GM12878 (cell line): ENCODE data around the gene GLS. TPM values are rescaled to one million over a fixed set of nuclear protein-coding genes. Genes with fewer than 3 reads are reported as not detected.

Source experiments
- ATAC-seq: fragments of 200-7000 bp; cut with Tn5 transposase; 3 replicates; pipeline ENCODE4 v1.9.1; 2020; ENCODE audit warnings: mild to moderate bottlenecking, moderate library complexity
- BruUV-seq: library from RNA; stranded (reverse); fragments of 400-500 nt; replicated peaks from 2 replicates; lab custom pipeline; 2021; lab: Mats Ljungman, UMichigan
- CTCF ChIA-PET: fragments of 300-600 bp; sonication (Branson Sonifier 250); formaldehyde crosslinking; extraction: SDS; loops from one replicate; lab custom pipeline; 2021; ENCODE audit warnings: inconsistent platforms; lab: Yijun Ruan, JAX
- POLR2A ChIA-PET: fragments of 350-600 bp; formaldehyde crosslinking; extraction: SDS; loops from one replicate; lab custom pipeline; 2021; ENCODE audit warnings: inconsistent platforms; lab: Charles Lee
- RAD21 ChIA-PET: fragments of 300-600 bp; sonication (Branson Sonifier 250); formaldehyde crosslinking; loops from one replicate; lab custom pipeline; 2023; ENCODE audit warnings: antibody characterized with exemption; ENCODE audit not compliant: unreplicated experiment; lab: Charles Lee
- SMC1A ChIA-PET: fragments of 300-600 bp; sonication (Branson Sonifier 250); formaldehyde crosslinking; loops from one replicate; lab custom pipeline; 2023; ENCODE audit not compliant: unreplicated experiment, uncharacterized antibody; lab: Charles Lee
- DNase-seq: peaks from one replicate; pipeline ENCODE4 v3.0.0-alpha.2; 2011; ENCODE audit warnings: low read depth, low spot score
- FAIRE-seq: peaks from 3 replicates; lab custom pipeline; 2011; peaks lifted over from hg19 to GRCh38; lab: Jason Lieb, UNC
- H2AFZ ChIP-seq: 2 replicates; pipeline ENCODE4 v1.6.0; 2011; ENCODE audit warnings: low read depth, low read length, control low read depth; ENCODE audit not compliant: control insufficient read depth
- H3K27ac ChIP-seq: 2 replicates; pipeline ENCODE4 v1.5.1; 2011; ENCODE audit warnings: control low read depth; ENCODE audit not compliant: control insufficient read depth, insufficient read depth
- H3K27me3 ChIP-seq, 2 experiments: replicated peaks in 1 of 2; 2 replicates each; pipeline versions ENCODE4 v1.6.0 to v1.6.1; 2011; ENCODE audit warnings: low read length in 1 of 2; ENCODE audit not compliant: control insufficient read depth in 2 of 2, insufficient read depth in 2 of 2
- H3K36me3 ChIP-seq, 2 experiments: 2 replicates each; pipeline ENCODE4 v1.5.1; 2011; ENCODE audit warnings: low read length in 1 of 2; ENCODE audit not compliant: control insufficient read depth in 2 of 2, insufficient read depth in 2 of 2
- H3K4me1 ChIP-seq: 2 replicates; pipeline ENCODE4 v1.6.1; 2011; ENCODE audit warnings: mild to moderate bottlenecking, low read length, moderate library complexity, mixed read lengths; ENCODE audit not compliant: control insufficient read depth, insufficient read depth
- H3K4me2 ChIP-seq: 2 replicates; pipeline ENCODE4 v1.6.0; 2011; ENCODE audit warnings: control low read depth; ENCODE audit not compliant: control insufficient read depth, insufficient read depth
- H3K4me3 ChIP-seq: fragments of 200-600 bp; sonication (generic); 2 replicates; pipeline ENCODE4 v1.5.1; 2016
- H3K79me2 ChIP-seq: 2 replicates; pipeline ENCODE4 v1.6.0; 2011; ENCODE audit warnings: low read length; ENCODE audit not compliant: control insufficient read depth, insufficient read depth
- H3K9ac ChIP-seq: 2 replicates; pipeline ENCODE4 v1.8.0; 2011; ENCODE audit warnings: low read length, control low read depth, mixed read lengths; ENCODE audit not compliant: control insufficient read depth, insufficient read depth
- H3K9me3 ChIP-seq: replicated peaks from 3 replicates; pipeline ENCODE4 v1.5.1; 2011; ENCODE audit warnings: mild to moderate bottlenecking, low read length; ENCODE audit not compliant: control insufficient read depth, insufficient read depth
- H4K20me1 ChIP-seq: 2 replicates; pipeline ENCODE4 v1.6.0; 2011; ENCODE audit not compliant: control insufficient read depth, insufficient read depth
- BHLHE40 ChIP-seq, 2 experiments: fragments of 450-650 bp in 1 of 2; IDR thresholded peaks; 2 replicates each; pipeline ENCODE4 v1.6.1; 2011 to 2017; ENCODE audit warnings: low read depth in 2 of 2, borderline replicate concordance in 1 of 2, improper control_type of control experiment in 1 of 2, low read length in 1 of 2, mild to moderate bottlenecking in 1 of 2
- ELK1 ChIP-seq: IDR thresholded peaks from 2 replicates; pipeline ENCODE4 v1.6.1; 2012; ENCODE audit warnings: low read depth, low read length, improper control_type of control experiment
- IRF4 ChIP-seq: IDR thresholded peaks from 2 replicates; pipeline ENCODE4 v1.6.1; 2011; ENCODE audit warnings: low read depth, low read length
- NR2C2 ChIP-seq: IDR thresholded peaks from 2 replicates; pipeline ENCODE4 v1.6.1; 2011; ENCODE audit warnings: borderline replicate concordance, low read depth; ENCODE audit not compliant: control insufficient read depth, insufficient read length
- REST ChIP-seq: IDR thresholded peaks from 2 replicates; pipeline ENCODE4 v1.6.1; 2012; ENCODE audit warnings: mild to moderate bottlenecking, low read depth, low read length
- WGBS: methylation state at CpG from one replicate; pipeline ENCODE4 v1.1.6; 2016; ENCODE audit warnings: low lambda C conversion rate; ENCODE audit not compliant: insufficient replicate concordance, insufficient coverage; ENCODE audit errors: missing lambda C conversion rate; 5-methylcytosine and 5-hydroxymethylcytosine counted together
- in situ Hi-C: fragments of 300-500 bp; cut with MboI; formaldehyde crosslinking; loops from 9 replicates; pipeline ENCODE4 v1.14.3; 2018; ENCODE audit warnings: mixed read lengths
- intact Hi-C: fragments of 100-400 bp; cut with micrococcal nuclease; formaldehyde crosslinking; loops from one replicate; pipeline ENCODE4 v1.14.2; 2022; ENCODE audit not compliant: unreplicated experiment
- polyA plus RNA-seq, 11 experiments: library from polyadenylated mRNA; depleted of rRNA in 4 of 11; unstranded in 6 of 11; stranded (reverse) in 5 of 11; fragments of >200 nt; fragmentation: Nextera tagmentation in 4 of 11; fragmentation: Illumina TruSeq in 1 of 11; extraction: Ambion mirVana in 4 of 11; extraction: Trizol in 1 of 11; gene quantifications; 1 replicate in 1 of 11; 2 replicates in 10 of 11; pipeline versions ENCODE4 v1.2.1 to v1.2.3, GENCODE V29; 2011 to 2016; ENCODE audit warnings: inconsistent platforms in 2 of 11, missing spikeins in 2 of 11, low read depth in 1 of 11
- total RNA-seq, 4 experiments: library from RNA; depleted of rRNA in 3 of 4; stranded (reverse); fragments of >200 nt in 3 of 4; fragmentation: Illumina TruSeq in 1 of 4; extraction: Trizol in 1 of 4; gene quantifications; 2 replicates each; pipeline versions ENCODE4 v1.2.1 to v1.2.3, GENCODE V29; 2013 to 2021
- TF ChIP-seq, protein P1 (sequence below): IDR thresholded peaks from 2 replicates; pipeline ENCODE4 v1.6.1; 2012; ENCODE audit warnings: low read depth, low read length, improper control_type of control experiment

GLS gene
- total and polyA plus RNA-seq, 10 of the 15 experiments (the other 5 are each of a cell fraction or from before 2014, with no cell fraction given): 15.7 to 145 (median 70.8) TPM

DNA sequence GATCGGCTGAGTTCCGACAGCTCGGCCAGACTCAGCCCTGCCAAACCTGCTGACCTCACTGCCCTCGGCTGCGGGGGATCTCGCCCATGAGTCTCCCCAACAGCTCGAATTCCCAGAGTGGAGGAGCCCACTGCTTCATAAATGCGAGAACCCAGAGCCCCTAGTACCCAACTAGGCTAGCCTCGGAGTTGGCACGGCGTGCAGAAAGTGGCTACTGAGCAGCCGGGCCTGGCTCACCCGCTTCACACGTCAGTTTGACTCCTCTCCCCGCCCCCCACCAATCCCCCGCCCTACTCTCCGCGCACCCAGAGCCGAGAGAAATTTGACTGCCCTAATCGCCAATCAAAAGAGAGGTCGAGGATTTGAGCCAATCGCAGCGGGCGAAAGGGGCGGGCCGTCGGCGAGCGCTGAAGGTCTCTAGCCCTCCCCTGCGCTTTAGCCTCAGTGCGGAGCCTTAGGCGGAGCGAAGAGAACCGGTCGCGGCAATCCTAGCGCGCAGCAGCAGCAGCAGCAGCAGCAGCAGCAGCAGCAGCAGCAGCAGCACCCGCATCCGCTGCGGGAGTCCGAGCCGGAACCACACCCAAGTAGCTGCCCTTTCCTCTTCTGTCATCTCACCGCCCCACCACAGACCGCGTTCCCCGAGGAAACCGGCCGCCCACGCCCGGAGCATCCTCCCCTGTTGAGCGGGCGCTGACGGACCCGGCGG is at the start of gene GLS (continued):
- TF ChIP-seq NR2C2 (no peak), BHLHE40 (IDR thresholded peaks at IDR 0.05; ENCODE audit: borderline replicate concordance in 1 of 2, low read depth in 2 of 2, low read length in 1 of 2) (peak; percentile 13 to 29; a peak in 1 of 4 replicates), IRF4 (no peak), ELK1 (no peak; the same call in 1 of the 2 replicates)
- TF ChIP-seq, protein P1, sequence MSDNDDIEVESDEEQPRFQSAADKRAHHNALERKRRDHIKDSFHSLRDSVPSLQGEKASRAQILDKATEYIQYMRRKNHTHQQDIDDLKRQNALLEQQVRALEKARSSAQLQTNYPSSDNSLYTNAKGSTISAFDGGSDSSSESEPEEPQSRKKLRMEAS: peak; percentile 72; the same call in 1 of the 2 replicates

- SMC1A ChIA-PET: interaction anchor here (0.6 to 0.9 kb wide), 2 partner anchors 19 to 105 kb away, joined by 3 read pairs; no protein-coding TSS in a partner anchor
- ATAC-seq (no peak), FAIRE-seq (no peak), DNase-seq (no peak)
- CTCF ChIA-PET: interaction anchor here (1.7 kb wide), 1 partner anchor 18 kb away, joined by 5 read pairs; no protein-coding TSS in a partner anchor
- RAD21 ChIA-PET: no interaction called here
- H3K4me3 ChIP-seq: no peak overlapping the region
- no peak overlapping the region for H3K27ac ChIP-seq
- no peaks in the 10 kb centered on the region for H3K4me1 ChIP-seq
- no peaks in the 10 kb centered on the region for H3K36me3 ChIP-seq
- H3K4me2 ChIP-seq: no peak overlapping the region
- H3K79me2 ChIP-seq: no peaks in the 10 kb centered on the region
- no peak overlapping the region for H3K9ac ChIP-seq
- no peaks in the 10 kb centered on the region for H3K9me3 ChIP-seq
- in situ Hi-C loops (no loop called here), intact Hi-C loops (no loop called here)
- 0% methylated on average over 1 of the region's 3 CpGs for WGBS
- no TSS peak for BruUV-seq
- TF ChIP-seq REST: no peak
- no peaks in the 10 kb centered on the region for H4K20me1 ChIP-seq
- POLR2A ChIA-PET: no interaction called here
- no peaks in the 10 kb centered on the region for H3K27me3 ChIP-seq
- H2AFZ ChIP-seq: no peak overlapping the region
Observed at GRCh38 chr2:190831941-190832340, 48.7 kb upstream of the GLS start.
